ENCODE data around the gene VANGL2. TPM values are rescaled to one million over a fixed set of nuclear protein-coding genes. Genes with fewer than 3 reads are reported as not detected.

The VANGL2 gene
- total RNA-seq, 2 donors from 2014 or later: 3.4 to 8.1 TPM

GRCh38 chr1:160404094-160404493 is 3.7 kb downstream of the VANGL2 start:
- no peaks in the 10 kb centered on the region for H3K27me3 ChIP-seq
- DNase-seq (ENCODE audit: low spot score): peak; percentile 9
- H3K9me3 ChIP-seq: no peaks in the 10 kb centered on the region
- peaks cover 0 to 29% of the 10 kb centered on the region in 2 donors for H3K4me1 ChIP-seq
- no peaks in the 10 kb centered on the region for H3K36me3 ChIP-seq
- TF ChIP-seq, protein P1, sequence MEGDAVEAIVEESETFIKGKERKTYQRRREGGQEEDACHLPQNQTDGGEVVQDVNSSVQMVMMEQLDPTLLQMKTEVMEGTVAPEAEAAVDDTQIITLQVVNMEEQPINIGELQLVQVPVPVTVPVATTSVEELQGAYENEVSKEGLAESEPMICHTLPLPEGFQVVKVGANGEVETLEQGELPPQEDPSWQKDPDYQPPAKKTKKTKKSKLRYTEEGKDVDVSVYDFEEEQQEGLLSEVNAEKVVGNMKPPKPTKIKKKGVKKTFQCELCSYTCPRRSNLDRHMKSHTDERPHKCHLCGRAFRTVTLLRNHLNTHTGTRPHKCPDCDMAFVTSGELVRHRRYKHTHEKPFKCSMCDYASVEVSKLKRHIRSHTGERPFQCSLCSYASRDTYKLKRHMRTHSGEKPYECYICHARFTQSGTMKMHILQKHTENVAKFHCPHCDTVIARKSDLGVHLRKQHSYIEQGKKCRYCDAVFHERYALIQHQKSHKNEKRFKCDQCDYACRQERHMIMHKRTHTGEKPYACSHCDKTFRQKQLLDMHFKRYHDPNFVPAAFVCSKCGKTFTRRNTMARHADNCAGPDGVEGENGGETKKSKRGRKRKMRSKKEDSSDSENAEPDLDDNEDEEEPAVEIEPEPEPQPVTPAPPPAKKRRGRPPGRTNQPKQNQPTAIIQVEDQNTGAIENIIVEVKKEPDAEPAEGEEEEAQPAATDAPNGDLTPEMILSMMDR (IDR thresholded peaks at IDR 0.05): no peak
- H3K27ac ChIP-seq: no peak overlapping the region
- H3K4me3 ChIP-seq: no peak overlapping the region

- Histone ChIP-seq H3K27me3 (no peaks in the 10 kb centered on the region), H3K4me1 (peaks cover 0 to 31% of the 10 kb centered on the region in 2 donors), H3K9me3 (no peaks in the 10 kb centered on the region), H3K27ac (no peak overlapping the region), H3K4me3 (no peak overlapping the region), H3K36me3 (no peaks in the 10 kb centered on the region)
- TF ChIP-seq, protein P1 (IDR thresholded peaks at IDR 0.05): no peak
- DNase-seq (ENCODE audit: low spot score): no peak
Measured at GRCh38 chr1:160405331-160405877, 5.0 kb downstream of the VANGL2 start.

GRCh38 chr1:160406131-160406968 is 6.0 kb downstream of the VANGL2 start:
- H3K9me3 ChIP-seq: no peaks in the 10 kb centered on the region
- H3K27ac ChIP-seq: no peak overlapping the region
- no peaks in the 10 kb centered on the region for H3K27me3 ChIP-seq
- TF ChIP-seq, protein P1 (IDR thresholded peaks at IDR 0.05): no peak
- DNase-seq (ENCODE audit: low spot score): peak; percentile 42
- no peak overlapping the region for H3K4me3 ChIP-seq
- no peaks in the 10 kb centered on the region for H3K36me3 ChIP-seq
- peaks cover 0 to 33% of the 10 kb centered on the region in 2 donors for H3K4me1 ChIP-seq

GRCh38 chr1:160407839-160408801 is 7.8 kb downstream of the VANGL2 start:
- H3K27me3 ChIP-seq: no peaks in the 10 kb centered on the region
- no peaks in the 10 kb centered on the region for H3K9me3 ChIP-seq
- TF ChIP-seq, protein P1 (IDR thresholded peaks at IDR 0.05): no peak
- H3K27ac ChIP-seq: no peak overlapping the region
- DNase-seq (ENCODE audit: low spot score): peak; percentile 13
- no peaks in the 10 kb centered on the region for H3K36me3 ChIP-seq
- no peak overlapping the region for H3K4me3 ChIP-seq
- H3K4me1 ChIP-seq: peaks cover 0 to 19% of the 10 kb centered on the region in 2 donors

DNA sequence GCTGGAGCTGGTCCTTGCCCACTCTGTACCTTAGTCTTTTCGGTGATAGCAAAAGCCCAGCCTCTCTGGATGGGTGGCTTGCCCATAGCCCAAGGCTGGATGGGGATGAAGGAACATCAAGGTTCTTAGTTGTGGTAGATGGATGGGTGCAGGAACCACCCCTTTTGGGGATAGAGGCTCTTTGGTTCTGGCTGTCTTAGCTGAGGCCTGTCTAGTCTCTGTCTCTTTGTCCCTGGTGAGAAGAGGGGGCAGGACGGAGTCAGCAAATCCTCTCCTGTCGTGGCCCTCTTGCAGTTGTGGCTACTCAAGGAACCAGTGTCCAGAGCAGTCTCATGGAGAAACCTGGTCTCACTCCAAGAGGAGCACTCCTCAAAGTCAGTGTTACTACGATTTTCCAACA is 8.5 kb downstream of the VANGL2 start:
- H3K4me3 ChIP-seq: no peak overlapping the region
- H3K27ac ChIP-seq: no peak overlapping the region
- TF ChIP-seq, protein P1 (IDR thresholded peaks at IDR 0.05): no peak
- no peak for DNase-seq (ENCODE audit: low spot score)
- peaks cover 0 to 19% of the 10 kb centered on the region in 2 donors for H3K4me1 ChIP-seq
- no peaks in the 10 kb centered on the region for H3K27me3 ChIP-seq
- no peaks in the 10 kb centered on the region for H3K9me3 ChIP-seq
- H3K36me3 ChIP-seq: no peaks in the 10 kb centered on the region

Measured in right atrium auricular region (tissue), 2 donors.